GM12878 (cell line): ENCODE data around the gene ESYT2.

ENCODE experiments used
- CBX5 ChIP-seq: sonication (generic); IDR thresholded peaks from 2 replicates; pipeline ENCODE4 v1.6.1; 2016; ENCODE audit warnings: low read depth, moderate library complexity, mild to moderate bottlenecking, inconsistent platforms
- EZH2 ChIP-seq: IDR thresholded peaks from 2 replicates; pipeline ENCODE4 v1.6.1; 2012; ENCODE audit warnings: low read depth, mild to moderate bottlenecking, control low read depth, inconsistent platforms, low read length, borderline replicate concordance; ENCODE audit not compliant: control insufficient read depth
- FOXK2 ChIP-seq: fragments of 450-650 bp; IDR thresholded peaks from 2 replicates; pipeline ENCODE4 v1.6.1; 2017; ENCODE audit warnings: mild to moderate bottlenecking, moderate library complexity
- FOXM1 ChIP-seq: IDR thresholded peaks from 2 replicates; pipeline ENCODE4 v1.6.1; 2012; ENCODE audit warnings: low read depth, mild to moderate bottlenecking, inconsistent platforms, low read length, moderate library complexity
- JUNB ChIP-seq: IDR thresholded peaks from 2 replicates; pipeline ENCODE4 v1.6.1; 2016; ENCODE audit warnings: antibody characterized with exemption, mild to moderate bottlenecking
- JUND ChIP-seq: IDR thresholded peaks from 2 replicates; pipeline ENCODE4 v1.6.1; 2012; ENCODE audit warnings: low read depth, mild to moderate bottlenecking, low read length, improper control_type of control experiment, moderate library complexity
- PAX5 ChIP-seq: IDR thresholded peaks from 2 replicates; pipeline ENCODE4 v1.6.1; 2011; ENCODE audit warnings: low read depth, low read length, borderline replicate concordance
- POLR2AphosphoS5 ChIP-seq: IDR thresholded peaks from 2 replicates; pipeline ENCODE4 v1.6.1; 2011; ENCODE audit warnings: mild to moderate bottlenecking, low read length, inconsistent platforms
- RAD51 ChIP-seq: fragments of 450-650 bp; IDR thresholded peaks from 2 replicates; pipeline ENCODE4 v1.6.1; 2016; ENCODE audit warnings: moderate library complexity, mild to moderate bottlenecking, inconsistent platforms
- SRF ChIP-seq, 2 experiments: IDR thresholded peaks; 2 replicates each; pipeline ENCODE4 v1.6.1; 2011; ENCODE audit warnings: low read depth in 2 of 2, low read length in 2 of 2, mild to moderate bottlenecking in 1 of 2, moderate library complexity in 1 of 2
- TARDBP ChIP-seq: IDR thresholded peaks from 2 replicates; pipeline ENCODE4 v1.6.1; 2016; ENCODE audit warnings: borderline replicate concordance
- ZNF274 ChIP-seq: IDR thresholded peaks from one replicate; pipeline ENCODE4 v1.8.0; 2011; ENCODE audit not compliant: insufficient read length, insufficient read depth
- TF ChIP-seq, protein P1 (sequence below): IDR thresholded peaks from 2 replicates; pipeline ENCODE4 v1.6.1; 2012; ENCODE audit warnings: low read length, inconsistent platforms
- TF ChIP-seq, protein P2 (sequence below), 3 experiments: IDR thresholded peaks in 2 of 3; conservative IDR thresholded peaks in 1 of 3; 2 replicates each; pipeline ENCODE4 v1.5.1; 2011; ENCODE audit warnings: low read depth in 3 of 3, low read length in 3 of 3, mild to moderate bottlenecking in 3 of 3, control low read depth in 2 of 3, moderate library complexity in 2 of 3, inconsistent platforms in 1 of 3, mixed read lengths in 1 of 3; ENCODE audit not compliant: control insufficient read depth in 2 of 3, insufficient read depth in 1 of 3; ENCODE audit errors: extremely low read depth in 1 of 3

DNA sequence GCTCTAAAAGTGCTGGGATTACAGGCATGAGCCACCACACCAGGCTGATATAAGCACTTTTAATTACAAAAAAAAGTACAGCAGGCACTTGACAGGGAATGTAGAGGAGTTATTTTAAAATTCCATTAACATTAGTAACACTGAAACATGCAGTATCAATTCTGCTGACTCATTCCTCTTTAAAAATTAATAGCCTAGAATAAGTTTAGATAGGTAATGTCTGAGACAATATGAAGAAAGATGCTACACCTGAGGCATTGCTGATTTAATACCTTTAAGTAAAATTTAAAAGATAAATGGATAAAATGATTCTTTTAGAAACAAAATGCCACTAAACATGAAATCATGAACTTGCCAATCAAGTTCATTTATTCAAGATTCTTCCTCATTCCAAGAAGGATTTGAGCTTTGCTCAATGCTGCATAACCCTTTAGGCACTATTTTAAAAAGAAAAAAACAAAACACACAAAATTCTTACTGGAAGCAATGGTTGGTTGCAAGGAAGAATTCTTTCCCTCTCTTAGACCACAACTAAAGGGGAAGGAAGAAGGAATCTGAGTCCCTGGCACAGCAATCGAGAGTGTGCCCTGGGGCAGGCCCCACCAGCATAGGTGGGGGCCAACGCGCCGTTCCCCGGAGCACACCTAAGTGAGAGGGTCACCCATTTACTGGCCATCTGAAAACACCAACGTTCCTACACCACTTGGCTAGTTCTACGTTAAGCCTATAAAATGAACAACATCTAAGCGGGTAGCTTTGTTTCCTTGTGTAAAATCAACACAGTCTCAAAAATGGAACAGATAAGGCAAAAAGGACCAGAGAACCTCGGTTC lies 26.6 kb downstream of the ESYT2 start:
- no peak for TF ChIP-seq POLR2AphosphoS5
- TF ChIP-seq, protein P1, sequence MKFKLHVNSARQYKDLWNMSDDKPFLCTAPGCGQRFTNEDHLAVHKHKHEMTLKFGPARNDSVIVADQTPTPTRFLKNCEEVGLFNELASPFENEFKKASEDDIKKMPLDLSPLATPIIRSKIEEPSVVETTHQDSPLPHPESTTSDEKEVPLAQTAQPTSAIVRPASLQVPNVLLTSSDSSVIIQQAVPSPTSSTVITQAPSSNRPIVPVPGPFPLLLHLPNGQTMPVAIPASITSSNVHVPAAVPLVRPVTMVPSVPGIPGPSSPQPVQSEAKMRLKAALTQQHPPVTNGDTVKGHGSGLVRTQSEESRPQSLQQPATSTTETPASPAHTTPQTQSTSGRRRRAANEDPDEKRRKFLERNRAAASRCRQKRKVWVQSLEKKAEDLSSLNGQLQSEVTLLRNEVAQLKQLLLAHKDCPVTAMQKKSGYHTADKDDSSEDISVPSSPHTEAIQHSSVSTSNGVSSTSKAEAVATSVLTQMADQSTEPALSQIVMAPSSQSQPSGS: no peak
- TF ChIP-seq EZH2: no peak
- no peak for TF ChIP-seq TARDBP
- no peak for TF ChIP-seq FOXK2
- TF ChIP-seq, protein P2, sequence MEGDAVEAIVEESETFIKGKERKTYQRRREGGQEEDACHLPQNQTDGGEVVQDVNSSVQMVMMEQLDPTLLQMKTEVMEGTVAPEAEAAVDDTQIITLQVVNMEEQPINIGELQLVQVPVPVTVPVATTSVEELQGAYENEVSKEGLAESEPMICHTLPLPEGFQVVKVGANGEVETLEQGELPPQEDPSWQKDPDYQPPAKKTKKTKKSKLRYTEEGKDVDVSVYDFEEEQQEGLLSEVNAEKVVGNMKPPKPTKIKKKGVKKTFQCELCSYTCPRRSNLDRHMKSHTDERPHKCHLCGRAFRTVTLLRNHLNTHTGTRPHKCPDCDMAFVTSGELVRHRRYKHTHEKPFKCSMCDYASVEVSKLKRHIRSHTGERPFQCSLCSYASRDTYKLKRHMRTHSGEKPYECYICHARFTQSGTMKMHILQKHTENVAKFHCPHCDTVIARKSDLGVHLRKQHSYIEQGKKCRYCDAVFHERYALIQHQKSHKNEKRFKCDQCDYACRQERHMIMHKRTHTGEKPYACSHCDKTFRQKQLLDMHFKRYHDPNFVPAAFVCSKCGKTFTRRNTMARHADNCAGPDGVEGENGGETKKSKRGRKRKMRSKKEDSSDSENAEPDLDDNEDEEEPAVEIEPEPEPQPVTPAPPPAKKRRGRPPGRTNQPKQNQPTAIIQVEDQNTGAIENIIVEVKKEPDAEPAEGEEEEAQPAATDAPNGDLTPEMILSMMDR (IDR thresholded peaks at IDR 0.05 in 2 of 3, conservative IDR thresholded peaks at IDR 0.05 in 1 of 3; ENCODE audit: control insufficient read depth in 2 of 3, extremely low read depth in 1 of 3, insufficient read depth in 1 of 3, low read depth in 3 of 3, low read length in 3 of 3): no peak
- no peak for TF ChIP-seq SRF (IDR thresholded peaks at IDR 0.05; ENCODE audit: low read depth in 2 of 2, low read length in 2 of 2)
- no peak for TF ChIP-seq JUNB
- TF ChIP-seq ZNF274: no peak
- no peak for TF ChIP-seq JUND
- TF ChIP-seq PAX5: no peak
- TF ChIP-seq CBX5: no peak
- TF ChIP-seq RAD51: no peak
- TF ChIP-seq FOXM1: no peak
